ENCODE data around the gene CABP4.
A peak's percentile ranks its signal among the peaks of the same experiment; 100 is the strongest.
"Not testable (repeated sequence)": the region's sequence is repeated elsewhere in the genome, so short reads cannot be mapped to it uniquely, and the experiment has no call there.

CABP4 gene

GRCh38 chr11:67464411-67465188, 9.4 kb downstream of the CABP4 start:
- DNase-seq (ENCODE audit: insufficient read length, low spot score) (peak; percentile 85), FAIRE-seq (no peak)
- TF ChIP-seq POLR2A (IDR thresholded peaks at IDR 0.05; ENCODE audit: low read depth, low read length): peak; percentile 44

GRCh38 chr11:67465189-67465510, 10.0 kb downstream of the CABP4 start:
- DNase-seq (ENCODE audit: insufficient read length, low spot score) (no peak), FAIRE-seq (no peak)
- no peak for TF ChIP-seq POLR2A (IDR thresholded peaks at IDR 0.05; ENCODE audit: low read depth, low read length)

DNA sequence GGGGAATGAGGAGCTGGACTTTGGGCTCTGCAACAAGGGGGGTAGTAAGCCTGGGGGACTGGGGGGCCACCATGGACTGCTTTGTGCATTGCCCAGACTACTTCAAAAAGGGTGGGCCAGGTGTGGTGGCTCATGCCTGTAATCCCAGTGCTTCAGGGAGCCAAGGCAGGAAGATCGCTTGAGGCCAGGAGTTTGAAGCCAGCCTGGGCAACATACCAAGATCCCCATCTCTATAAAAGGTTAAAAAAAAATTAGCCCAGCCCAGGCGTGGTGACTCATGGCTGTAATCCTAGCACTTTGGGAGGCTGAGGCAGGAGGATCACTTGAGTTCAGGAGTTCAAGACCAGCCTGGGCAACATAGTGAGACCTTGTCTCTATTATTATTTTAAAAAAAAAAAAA, 10.4 kb downstream of the CABP4 start:
- not testable (repeated sequence) for DNase-seq (ENCODE audit: insufficient read length, low spot score); FAIRE-seq

GRCh38 chr11:67466367-67466766, 11.2 kb downstream of the CABP4 start:
- FAIRE-seq (no peak), DNase-seq (ENCODE audit: insufficient read length, low spot score) (no peak)
- no peak for TF ChIP-seq POLR2A (IDR thresholded peaks at IDR 0.05; ENCODE audit: low read depth, low read length)

GRCh38 chr11:67466962-67467771, 12.0 kb downstream of the CABP4 start:
- no peak for DNase-seq (ENCODE audit: insufficient read length, low spot score)
- TF ChIP-seq POLR2A (IDR thresholded peaks at IDR 0.05; ENCODE audit: low read depth, low read length): no peak
- no peak for FAIRE-seq

GRCh38 chr11:67468056-67468455, 12.9 kb downstream of the CABP4 start:
- FAIRE-seq (no peak), DNase-seq (ENCODE audit: insufficient read length, low spot score) (no peak)
- TF ChIP-seq POLR2A (IDR thresholded peaks at IDR 0.05; ENCODE audit: low read depth, low read length): no peak

DNA sequence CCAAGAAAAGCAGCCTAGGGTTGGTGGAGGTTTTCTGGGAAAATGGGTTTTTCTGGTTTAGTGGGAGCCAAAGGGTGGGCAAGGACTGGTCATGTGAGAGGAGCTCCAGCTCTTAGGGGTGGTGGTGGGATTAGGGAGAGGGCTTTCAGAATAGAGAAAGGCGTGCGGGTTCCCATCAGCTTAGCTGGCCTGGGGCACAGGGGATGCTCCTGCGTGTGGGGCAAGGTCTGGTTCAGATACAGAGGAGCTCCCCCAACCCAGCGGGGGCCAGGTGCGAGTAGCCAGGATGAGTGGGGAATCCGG, 13.3 kb downstream of the CABP4 start:
- no peak for TF ChIP-seq POLR2A (IDR thresholded peaks at IDR 0.05; ENCODE audit: low read depth, low read length)
- no peak for FAIRE-seq
- DNase-seq (ENCODE audit: insufficient read length, low spot score): no peak

DNA sequence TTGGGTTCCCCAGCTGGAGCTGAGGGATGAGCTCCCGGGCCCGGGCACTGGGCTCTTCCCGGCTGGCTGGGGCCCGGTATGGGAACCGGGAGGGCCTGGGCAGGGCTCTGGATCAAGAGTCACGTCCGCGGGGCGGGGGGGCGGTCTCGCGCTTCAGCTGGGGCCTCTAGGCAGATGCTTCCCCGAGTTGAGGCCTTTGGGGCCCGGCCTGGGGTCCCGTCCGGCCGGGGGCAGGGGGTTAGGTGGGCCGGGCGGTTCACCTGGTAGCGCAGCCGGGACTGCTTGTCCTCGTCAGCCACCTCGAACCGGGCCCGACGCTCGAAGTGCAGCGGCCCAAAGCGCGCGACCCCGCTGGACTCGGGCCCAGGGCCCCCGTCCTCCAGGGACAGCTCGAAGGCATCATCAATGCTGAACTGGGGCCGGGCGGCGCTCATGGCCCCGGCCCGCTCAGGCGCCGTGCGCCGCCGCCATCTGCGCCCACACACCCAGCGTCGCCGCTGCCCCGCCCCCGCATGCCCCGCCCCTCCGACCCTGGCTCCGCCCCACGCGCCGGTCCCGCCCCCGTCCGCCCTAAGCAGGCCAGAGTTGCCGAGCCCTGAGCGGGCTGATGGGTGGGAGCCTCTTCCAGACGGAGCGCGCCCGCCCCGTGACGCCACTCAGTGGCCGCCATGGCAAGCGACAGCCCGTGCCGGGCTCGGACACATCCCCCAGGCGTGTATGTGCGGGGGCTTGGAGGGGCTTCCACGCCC, 13.8 kb downstream of the CABP4 start, which contains the start of gene TMEM134:
TSS of gene TMEM134 (minus strand) at position 493 of the 749 bp plus-strand sequence. CDS start at position 434, 59 bp downstream.
- TF ChIP-seq POLR2A (IDR thresholded peaks at IDR 0.05; ENCODE audit: low read depth, low read length): peak; percentile 73; the same call in 1 of the 2 replicates
- FAIRE-seq (no peak), DNase-seq (ENCODE audit: insufficient read length, low spot score) (peak; percentile 93)

DNA sequence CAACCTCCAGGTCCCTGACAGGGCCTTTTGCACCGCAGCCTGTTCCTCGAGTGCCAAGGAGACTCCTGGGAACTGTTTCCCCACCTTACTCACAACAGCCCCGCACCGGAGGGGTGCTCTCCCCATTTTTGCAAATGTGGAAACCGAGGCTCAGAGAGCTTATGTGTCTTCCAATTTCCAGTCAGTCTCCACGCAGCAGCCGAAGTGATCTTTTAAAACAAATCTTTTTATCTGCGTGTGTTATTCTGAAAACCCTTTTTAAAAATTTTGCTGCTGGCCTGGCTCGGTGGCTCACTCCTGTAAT, 14.3 kb downstream of the CABP4 start:
- DNase-seq (ENCODE audit: insufficient read length, low spot score) (no peak), FAIRE-seq (no peak)
- no peak for TF ChIP-seq POLR2A (IDR thresholded peaks at IDR 0.05; ENCODE audit: low read depth, low read length)

- DNase-seq (ENCODE audit: insufficient read length, low spot score) (no peak), FAIRE-seq (no peak)
- TF ChIP-seq POLR2A (IDR thresholded peaks at IDR 0.05; ENCODE audit: low read depth, low read length): no peak
Observed at GRCh38 chr11:67470337-67471002, 15.3 kb downstream of the CABP4 start.

DNA sequence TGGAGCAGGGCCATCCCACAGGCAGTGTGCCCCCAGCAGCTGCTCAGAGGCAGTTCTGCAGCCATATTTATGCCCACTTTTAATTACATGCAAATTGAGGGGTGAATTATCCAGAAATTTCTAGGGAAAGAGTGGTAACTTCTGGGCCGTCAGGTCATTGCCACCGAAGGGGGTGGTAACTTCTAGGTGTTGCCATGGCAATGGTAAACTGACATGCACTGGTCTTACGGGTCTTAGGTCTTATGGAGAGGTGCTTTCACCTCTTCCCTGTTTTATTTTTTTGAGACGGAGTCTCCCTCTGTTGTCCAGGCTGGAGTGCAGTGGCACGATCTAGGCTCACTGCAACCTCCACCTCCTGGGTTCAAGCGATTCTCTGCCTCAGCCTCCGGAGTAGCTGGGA, 17.7 kb downstream of the CABP4 start:
- no peak for TF ChIP-seq POLR2A (IDR thresholded peaks at IDR 0.05; ENCODE audit: low read depth, low read length)
- DNase-seq (ENCODE audit: insufficient read length, low spot score) (no peak), FAIRE-seq (no peak)

GRCh38 chr11:67476692-67477091, 21.5 kb downstream of the CABP4 start:
- FAIRE-seq; DNase-seq (ENCODE audit: insufficient read length, low spot score): not testable (repeated sequence)

DNA sequence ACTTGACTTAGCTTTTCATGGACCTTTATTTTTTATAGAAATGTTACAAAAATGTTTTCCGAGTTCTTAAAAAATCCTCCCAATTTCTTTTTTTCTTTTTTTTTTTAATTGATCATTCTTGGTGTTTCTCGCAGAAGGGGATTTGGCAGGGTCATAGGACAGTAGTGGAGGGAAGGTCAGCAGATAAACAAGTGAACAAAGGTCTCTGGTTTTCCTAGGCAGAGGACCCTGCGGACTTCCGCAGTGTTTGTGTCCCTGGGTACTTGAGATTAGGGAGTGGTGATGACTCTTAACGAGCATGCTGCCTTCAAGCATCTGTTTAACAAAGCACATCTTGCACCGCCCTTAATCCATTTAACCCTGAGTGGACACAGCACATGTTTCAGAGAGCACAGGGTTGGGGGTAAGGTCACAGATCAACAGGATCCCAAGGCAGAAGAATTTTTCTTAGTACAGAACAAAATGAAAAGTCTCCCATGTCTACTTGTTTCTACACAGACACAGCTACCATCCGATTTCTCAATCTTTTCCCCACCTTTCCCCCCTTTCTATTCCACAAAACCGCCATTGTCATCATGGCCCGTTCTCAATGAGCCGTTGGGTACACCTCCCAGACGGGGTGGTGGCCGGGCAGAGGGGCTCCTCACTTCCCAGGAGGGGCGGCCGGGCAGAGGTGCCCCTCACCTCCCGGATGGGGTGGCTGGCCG, 22.3 kb downstream of the CABP4 start:
- not testable (repeated sequence) for FAIRE-seq; DNase-seq (ENCODE audit: insufficient read length, low spot score)

Data from H54 (cell line).